ENCODE results near the gene EMP3. TPM values are rescaled to one million over a fixed set of nuclear protein-coding genes. Genes with fewer than 3 reads are reported as not detected.

EMP3 gene
- total and polyA plus RNA-seq, 9 of the 15 experiments (the other 6 are each of a cell fraction or from before 2014, with no cell fraction given), result 123 to 386 (median 296) TPM

DNA sequence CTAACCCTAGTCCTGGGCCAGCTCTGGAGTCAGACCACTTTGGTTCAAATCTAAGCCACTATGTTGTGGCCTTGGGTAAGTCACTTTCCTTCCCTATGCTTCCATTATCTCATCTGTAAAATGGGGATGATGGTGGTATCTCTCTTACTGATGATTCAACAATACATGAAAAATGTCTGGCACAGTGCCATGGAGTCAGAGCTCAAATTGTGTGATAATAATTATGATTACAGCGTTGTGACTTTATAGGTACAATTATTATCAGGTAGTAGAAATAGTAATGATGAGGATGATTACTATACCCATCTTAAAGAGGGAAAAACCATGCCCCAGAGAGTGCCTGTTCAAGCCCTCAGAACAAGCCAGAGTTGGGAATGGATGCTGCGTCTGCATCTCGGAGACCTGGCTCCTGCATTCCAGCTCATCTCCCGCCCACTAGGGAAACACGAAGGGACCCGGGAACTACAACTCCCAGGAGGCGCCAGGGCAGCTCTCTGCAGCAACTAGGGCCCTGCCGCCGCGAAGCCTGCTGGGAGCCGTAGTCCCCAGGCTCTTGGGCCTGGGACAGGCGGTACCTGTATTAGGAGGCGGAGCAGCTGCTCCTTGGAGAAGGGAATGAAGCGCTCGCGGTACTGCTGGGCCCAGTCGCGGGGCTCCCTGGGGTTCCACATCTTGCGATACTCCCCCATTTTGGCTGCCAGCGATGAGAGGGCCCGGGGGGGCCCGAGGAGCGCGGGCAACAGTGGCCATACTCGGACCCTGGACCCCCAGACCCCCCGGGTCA, 37.6 kb downstream of the EMP3 start (continued):
- TF ChIP-seq BRF1 (IDR thresholded peaks at IDR 0.05; ENCODE audit: borderline replicate concordance, extremely low read depth, insufficient read length) (no peak), HDAC2 (IDR thresholded peaks at IDR 0.05) (0 out of 2 replicates have a peak, but pooled peaks have one; percentile 21), E4F1 (CRISPR knock-in tag; IDR thresholded peaks at IDR 0.05; ENCODE audit: borderline replicate concordance) (no peak), ELF1 (tag; IDR thresholded peaks at IDR 0.05) (no peak), KDM5B (IDR thresholded peaks at IDR 0.05; ENCODE audit: insufficient replicate concordance, low read depth, low read length) (no peak), KAT8 (IDR thresholded peaks at IDR 0.05; ENCODE audit: low read depth) (no peak), MBD2 (IDR thresholded peaks at IDR 0.05; ENCODE audit: borderline replicate concordance, low read depth) (peak; percentile 88), TBP (optimal IDR thresholded peaks at IDR 0.05; ENCODE audit: low read depth, low read length) (peak; percentile 55), ZNF79 (CRISPR knock-in tag; IDR thresholded peaks at IDR 0.05; ENCODE audit: low read depth) (no peak), MEF2D (tag; conservative IDR thresholded peaks at IDR 0.05; ENCODE audit: low read depth) (peak; percentile 42), ARID1B (IDR thresholded peaks at IDR 0.05) (no peak), ZNF584 (CRISPR knock-in tag; IDR thresholded peaks at IDR 0.05; ENCODE audit: low read depth) (peak; percentile 80; the same call in 1 of the 2 replicates), SPI1 (IDR thresholded peaks at IDR 0.05; ENCODE audit: borderline replicate concordance, low read depth, low read length) (no peak), NCOA2 (IDR thresholded peaks at IDR 0.05; ENCODE audit: partially characterized antibody in 2 of 2) (no peak), CSDE1 (IDR thresholded peaks at IDR 0.05) (no peak), SNIP1 (IDR thresholded peaks at IDR 0.05; ENCODE audit: low read depth) (no peak), ZBTB9 (CRISPR knock-in tag; IDR thresholded peaks at IDR 0.05) (0 out of 2 replicates have a peak, but pooled peaks have one; percentile 44), ZNF586 (CRISPR knock-in tag; conservative IDR thresholded peaks at IDR 0.05) (no peak), ZNF212 (CRISPR knock-in tag; IDR thresholded peaks at IDR 0.05) (peak; percentile 30; the same call in 1 of the 2 replicates)
- TF ChIP-seq, protein P1, sequence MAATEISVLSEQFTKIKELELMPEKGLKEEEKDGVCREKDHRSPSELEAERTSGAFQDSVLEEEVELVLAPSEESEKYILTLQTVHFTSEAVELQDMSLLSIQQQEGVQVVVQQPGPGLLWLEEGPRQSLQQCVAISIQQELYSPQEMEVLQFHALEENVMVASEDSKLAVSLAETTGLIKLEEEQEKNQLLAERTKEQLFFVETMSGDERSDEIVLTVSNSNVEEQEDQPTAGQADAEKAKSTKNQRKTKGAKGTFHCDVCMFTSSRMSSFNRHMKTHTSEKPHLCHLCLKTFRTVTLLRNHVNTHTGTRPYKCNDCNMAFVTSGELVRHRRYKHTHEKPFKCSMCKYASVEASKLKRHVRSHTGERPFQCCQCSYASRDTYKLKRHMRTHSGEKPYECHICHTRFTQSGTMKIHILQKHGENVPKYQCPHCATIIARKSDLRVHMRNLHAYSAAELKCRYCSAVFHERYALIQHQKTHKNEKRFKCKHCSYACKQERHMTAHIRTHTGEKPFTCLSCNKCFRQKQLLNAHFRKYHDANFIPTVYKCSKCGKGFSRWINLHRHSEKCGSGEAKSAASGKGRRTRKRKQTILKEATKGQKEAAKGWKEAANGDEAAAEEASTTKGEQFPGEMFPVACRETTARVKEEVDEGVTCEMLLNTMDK (IDR thresholded peaks at IDR 0.05; ENCODE audit: borderline replicate concordance, insufficient read depth, low read depth, low read length, poor library complexity, severe bottlenecking), result peak; percentile 64
- TF ChIP-seq, protein P2, sequence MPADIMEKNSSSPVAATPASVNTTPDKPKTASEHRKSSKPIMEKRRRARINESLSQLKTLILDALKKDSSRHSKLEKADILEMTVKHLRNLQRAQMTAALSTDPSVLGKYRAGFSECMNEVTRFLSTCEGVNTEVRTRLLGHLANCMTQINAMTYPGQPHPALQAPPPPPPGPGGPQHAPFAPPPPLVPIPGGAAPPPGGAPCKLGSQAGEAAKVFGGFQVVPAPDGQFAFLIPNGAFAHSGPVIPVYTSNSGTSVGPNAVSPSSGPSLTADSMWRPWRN (IDR thresholded peaks at IDR 0.05; ENCODE audit: low read depth), result no peak

All from K562 (cell line).